HG03108 (cell line): ENCODE data around the gene SLCO2A1.

Experiments used
- ATAC-seq: cut with Tn5 transposase; IDR thresholded peaks from one replicate; pipeline ENCODE4 v1.9.1; 2021; ENCODE audit warnings: moderate library complexity; ENCODE audit not compliant: unreplicated experiment

SLCO2A1 gene

GRCh38 chr3:134061401-134061800 lies 31.7 kb upstream of the SLCO2A1 start:
- ATAC-seq = no peak

GRCh38 chr3:134060561-134061385 lies 31.0 kb upstream of the SLCO2A1 start:
- ATAC-seq = no peak

DNA sequence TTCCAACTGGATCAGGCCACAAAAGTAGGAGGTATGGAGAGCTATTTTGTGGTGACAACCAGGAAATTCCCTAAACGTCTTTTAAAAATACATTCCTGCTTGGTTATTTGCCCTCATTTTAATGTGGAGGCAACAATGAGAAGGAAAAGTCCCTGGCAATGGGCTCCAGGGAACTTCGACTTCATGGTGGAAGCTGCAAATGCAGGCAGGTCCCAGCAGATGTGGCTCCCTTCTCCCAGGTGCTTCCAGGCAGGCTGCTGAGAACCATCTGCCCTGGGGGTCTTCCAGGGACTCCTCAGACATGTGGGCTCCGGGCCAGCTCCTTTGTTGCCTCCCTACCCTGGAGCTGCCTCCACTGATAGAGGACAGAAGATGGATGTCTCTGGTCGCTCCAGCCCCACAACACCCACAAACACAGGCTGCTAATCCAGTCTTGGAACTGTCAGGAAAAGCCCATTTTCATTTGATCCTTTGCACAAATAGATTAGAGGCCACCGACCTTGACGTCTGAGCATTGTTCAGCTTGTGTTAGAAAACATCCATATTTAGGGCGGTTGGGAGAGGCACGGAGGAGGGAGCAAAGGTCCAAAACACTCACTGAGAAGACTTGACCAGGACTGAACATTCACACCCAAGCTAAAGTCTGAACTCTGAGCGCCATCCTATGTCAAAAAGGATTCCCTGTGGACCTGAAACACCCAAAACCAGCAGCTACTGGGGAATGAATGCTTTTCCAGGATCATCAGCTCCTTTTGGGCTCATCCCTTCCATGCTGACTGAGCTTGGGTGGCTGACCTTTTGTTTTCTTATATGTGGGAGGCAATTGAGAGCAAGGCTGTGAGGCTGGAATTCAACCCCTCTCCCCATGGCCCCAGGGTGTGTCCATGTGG lies 30.2 kb upstream of the SLCO2A1 start:
- ATAC-seq = no peak

- ATAC-seq = no peak
Measured at GRCh38 chr3:134059035-134059601, 29.4 kb upstream of the SLCO2A1 start.

DNA sequence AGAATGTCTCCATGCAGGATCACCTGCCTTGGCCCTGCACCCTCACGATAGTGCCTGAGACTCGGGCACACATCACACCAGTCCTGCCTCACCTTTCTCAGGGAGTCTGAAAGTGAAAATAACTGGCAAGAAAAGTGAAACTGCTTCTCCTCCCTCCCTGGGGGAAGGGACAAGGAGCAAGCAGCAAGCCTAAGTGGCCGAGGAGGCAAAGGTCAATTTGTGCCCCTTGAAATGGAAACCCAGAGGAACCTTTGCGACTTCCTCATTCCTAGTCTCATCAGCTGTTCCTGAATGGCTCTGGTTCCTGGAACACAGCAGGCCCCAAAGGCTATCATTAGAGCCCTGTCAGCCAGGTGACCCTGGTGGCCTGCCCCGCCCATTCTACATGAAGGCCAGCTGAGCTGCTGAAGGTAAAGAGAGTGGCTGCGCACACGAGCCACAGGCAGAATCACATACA lies 28.0 kb upstream of the SLCO2A1 start:
- ATAC-seq = no peak

DNA sequence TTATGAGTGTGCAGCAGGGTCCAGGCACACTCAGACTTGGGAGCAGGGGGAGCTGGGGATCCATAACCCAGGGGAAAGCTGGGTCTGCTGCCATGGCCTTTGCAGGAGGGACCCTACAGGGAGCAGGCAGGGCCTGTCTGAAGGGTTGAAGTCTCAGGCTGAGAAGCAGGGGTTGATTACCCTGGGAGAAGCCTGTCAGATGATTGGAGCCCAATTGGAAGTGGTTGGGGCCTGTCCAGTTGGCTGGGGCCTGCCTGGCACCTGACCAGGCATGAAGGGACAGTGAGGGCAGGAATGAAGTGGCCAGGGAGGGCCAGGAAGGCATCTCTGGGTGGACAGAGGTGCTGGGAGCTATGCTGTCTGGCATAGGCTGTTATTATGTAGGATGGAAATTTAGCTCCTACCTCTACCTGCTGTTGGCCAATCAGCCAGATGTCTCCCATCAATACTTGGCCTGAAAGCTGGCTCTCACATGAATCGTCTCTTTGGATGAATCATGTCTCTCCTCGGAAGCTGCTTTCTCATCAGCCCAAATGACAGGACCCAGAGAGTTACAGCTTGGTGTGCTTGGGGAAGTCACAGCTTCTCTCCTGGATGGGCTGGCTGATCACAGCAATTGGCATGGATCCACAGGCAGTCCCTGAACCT lies 27.4 kb upstream of the SLCO2A1 start:
- ATAC-seq = no peak

DNA sequence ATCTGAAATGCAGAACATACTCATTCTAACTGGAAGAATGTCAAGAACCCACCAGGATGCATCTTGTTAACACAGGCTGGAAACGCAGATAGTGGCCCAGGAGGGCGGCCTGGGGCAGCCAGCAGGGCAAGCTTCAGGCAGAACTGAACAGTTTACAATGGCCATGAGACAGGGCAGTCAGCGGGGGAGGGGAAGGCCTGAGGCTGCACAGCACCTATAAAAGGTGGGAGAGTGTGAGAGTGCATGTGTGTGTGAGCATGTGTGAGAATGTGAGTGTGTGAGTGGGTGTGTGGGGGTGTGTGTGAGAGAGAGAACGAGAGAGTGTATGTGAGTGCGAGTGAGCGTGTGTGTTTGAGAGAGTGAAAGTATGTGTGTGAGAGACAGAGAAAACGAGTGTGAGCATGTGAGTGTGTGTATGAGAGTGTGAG lies 26.8 kb upstream of the SLCO2A1 start:
- no peak for ATAC-seq

GRCh38 chr3:134055661-134056060 lies 25.9 kb upstream of the SLCO2A1 start:
- no peak for ATAC-seq

- ATAC-seq = no peak
Measured at GRCh38 chr3:134054881-134055280, 25.2 kb upstream of the SLCO2A1 start.

DNA sequence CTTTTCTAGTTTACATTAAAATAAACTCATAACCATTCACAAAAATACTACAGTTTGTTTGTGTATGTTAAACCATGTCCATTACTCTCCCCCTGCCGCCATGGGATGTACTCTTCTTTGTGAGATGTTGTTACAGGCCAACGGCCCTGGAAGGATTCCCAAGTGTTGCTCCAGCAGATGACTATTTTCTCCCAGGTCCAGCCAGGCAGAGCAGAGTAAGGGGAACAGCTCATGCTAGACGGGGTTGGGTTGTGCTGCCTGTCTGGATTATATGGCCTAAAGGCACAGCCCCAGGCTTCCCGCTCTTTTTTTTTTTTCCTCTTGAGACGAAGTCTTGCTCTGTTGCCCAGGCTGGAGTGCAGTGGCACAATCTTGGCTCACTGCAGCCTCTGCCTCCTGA lies 24.5 kb upstream of the SLCO2A1 start:
- ATAC-seq = no peak

DNA sequence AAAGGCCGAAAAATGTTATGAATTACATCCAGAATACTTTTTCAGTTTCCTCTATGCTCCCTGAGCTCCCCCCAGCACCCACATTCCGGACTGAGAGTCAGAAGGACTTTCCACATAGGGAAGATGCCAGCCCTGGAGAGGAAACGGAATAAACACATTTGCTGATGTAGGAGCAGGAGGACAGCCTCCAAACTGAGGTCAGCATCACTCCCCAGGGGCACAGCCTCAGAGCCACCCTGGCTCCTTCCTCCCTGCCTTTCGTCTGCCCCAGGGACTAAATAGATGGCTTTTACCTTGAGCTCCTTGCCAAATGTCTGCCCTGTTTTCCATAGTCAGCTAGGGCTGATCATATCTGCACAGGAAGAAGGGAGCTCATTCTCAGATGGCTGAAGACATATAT lies 22.6 kb upstream of the SLCO2A1 start:
- ATAC-seq = no peak

GRCh38 chr3:134049676-134050075 lies 20.0 kb upstream of the SLCO2A1 start:
- no peak for ATAC-seq

- no peak for ATAC-seq
Measured at GRCh38 chr3:134048278-134048996, 18.7 kb upstream of the SLCO2A1 start.

DNA sequence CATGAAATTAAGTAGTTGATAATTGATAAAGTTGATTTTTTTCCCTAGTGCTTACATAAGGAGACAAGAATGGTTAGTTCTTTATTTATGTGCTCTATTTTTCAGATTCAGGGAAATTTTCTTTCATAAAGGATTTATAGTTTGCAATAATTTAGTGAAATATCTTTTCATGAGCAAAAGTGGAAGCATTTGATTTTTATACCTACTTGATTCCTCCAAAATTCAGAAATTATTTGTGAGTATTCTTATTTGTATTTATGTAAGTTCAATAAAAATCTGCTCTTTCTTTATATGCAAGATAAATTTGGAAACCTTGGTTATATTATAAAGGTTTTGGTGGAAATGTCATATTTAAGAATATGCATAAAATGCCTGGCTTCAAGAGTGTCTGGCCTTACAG lies 14.7 kb upstream of the SLCO2A1 start:
- ATAC-seq = no peak

DNA sequence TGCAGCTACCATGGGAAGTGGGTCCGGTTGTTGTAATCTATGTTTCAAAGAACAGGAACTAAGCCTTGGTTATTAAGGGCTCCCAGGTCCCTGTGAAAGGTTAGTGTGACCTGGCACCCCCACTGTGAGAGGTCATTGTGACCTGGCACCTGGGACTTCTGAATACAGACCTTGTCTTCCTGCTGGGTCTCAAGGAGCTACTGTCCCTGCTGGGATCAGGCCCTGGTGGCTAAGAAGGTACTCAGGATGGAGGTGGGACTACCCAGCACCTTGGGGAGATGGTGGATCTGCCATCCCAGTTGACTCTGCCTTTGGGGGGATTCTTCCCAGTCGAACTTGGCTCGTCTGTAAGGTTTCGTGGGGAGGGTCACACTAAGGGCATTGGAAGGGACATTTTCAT lies 10.3 kb upstream of the SLCO2A1 start:
- no peak for ATAC-seq

DNA sequence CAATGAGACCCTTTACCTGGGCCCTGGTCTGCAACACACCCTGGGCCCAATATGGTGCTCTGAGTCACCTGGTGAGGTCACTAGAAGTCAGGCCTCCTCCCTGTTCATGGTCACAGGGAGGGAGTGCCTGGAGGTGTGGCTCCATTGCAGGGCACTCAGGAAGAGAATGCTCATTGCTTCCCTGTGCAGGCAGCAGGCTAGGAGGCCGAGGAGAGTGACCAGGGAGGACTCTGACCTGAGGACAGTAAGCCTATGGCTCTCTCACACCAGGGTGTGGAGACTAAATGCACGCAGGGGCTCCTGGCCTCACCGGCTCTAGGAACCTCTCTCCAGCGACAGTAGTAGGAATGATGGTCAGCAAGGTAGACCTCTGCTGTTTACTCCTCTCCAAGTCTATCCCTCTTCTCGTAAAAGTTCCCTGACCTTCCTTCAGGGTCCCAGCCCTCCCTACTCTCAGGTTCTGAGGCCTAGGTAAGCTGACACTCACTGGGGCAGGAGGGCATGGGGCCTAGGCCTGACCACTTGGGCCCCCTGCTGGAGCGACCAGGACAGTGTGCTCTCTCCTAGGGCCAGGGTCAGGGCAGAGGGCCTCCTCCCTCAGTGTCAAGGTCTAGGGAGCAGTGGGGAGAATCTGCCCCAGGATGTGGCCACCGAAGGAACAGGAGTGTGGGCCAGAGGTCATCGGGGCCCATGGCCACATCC lies 9.6 kb upstream of the SLCO2A1 start:
- ATAC-seq = no peak

DNA sequence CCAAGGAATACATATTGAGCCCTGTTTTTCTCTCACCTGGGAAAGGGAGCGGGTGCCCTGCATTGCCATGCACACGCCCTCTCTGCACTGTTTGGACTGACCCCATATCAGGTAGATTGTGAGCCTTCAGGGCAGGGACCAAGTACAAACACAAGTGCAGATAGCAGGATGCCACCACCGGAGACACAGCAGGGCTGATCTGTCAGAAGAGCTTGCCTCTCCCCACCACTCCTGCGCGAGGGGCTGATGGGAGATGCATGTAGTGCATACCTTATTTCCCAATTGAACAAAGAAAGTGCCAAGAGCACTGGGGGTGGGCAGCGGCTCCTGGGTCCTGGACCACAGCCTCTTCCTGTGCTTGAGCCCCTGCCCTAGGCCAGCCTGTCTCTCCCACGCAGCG lies 9.0 kb upstream of the SLCO2A1 start:
- no peak for ATAC-seq

- no peak for ATAC-seq
Measured at GRCh38 chr3:134038071-134038491, 8.4 kb upstream of the SLCO2A1 start.

GRCh38 chr3:134037168-134037567 lies 7.4 kb upstream of the SLCO2A1 start:
- no peak for ATAC-seq

- no peak for ATAC-seq
Measured at GRCh38 chr3:134036291-134036690, 6.6 kb upstream of the SLCO2A1 start.
